GM21528 (cell line): Measurements from ENCODE around the gene OR10AD1.
A peak's percentile ranks its signal among the peaks of the same experiment; 100 is the strongest.

Source experiments
- ATAC-seq: cut with Tn5 transposase; IDR thresholded peaks from one replicate; pipeline ENCODE4 v1.9.1; 2021; ENCODE audit warnings: mild to moderate bottlenecking, moderate library complexity; ENCODE audit not compliant: unreplicated experiment, low FRiP score

Gene OR10AD1

GRCh38 chr12:48192861-48193260, 10.2 kb downstream of the OR10AD1 start:
- ATAC-seq, result no peak

- ATAC-seq, result no peak
Observed at GRCh38 chr12:48191096-48191495, 12.0 kb downstream of the OR10AD1 start.

DNA sequence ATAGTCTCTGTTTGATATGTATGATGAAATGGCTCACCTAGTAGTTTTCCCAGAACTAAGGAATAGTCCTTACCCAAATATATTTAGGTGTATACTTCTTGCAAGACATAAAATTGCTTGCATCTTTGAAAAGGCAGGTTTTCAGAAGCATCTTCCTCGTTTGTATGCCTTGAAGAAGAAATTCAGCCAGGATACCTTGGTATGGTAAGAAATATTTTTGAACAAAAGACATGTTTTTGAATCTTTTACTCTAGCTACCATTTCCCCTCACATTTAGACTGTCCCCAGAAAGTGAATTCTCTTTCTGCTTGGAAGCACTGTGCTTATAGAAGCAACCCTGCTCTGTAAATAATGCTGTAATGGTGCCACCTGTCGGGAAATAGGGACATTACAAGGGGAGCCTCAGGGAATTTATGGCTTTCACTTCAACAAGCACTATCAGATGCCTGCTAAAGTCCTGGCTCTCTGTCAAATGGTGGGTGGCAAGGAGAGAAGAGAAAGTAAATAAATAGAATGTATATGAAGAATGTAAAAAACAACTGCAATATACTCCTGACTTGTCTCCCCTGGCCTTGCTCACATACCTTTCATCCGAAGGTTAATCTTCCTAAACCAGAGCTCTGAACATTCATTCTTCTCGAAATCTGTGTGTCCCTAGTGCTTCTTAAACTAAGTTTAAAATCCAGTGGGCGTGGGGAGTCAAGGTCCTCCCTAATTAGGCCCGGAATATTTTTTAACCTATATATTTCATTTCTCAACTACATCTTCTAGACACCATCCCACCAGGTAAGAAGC, 13.6 kb downstream of the OR10AD1 start:
- ATAC-seq, result no peak

GRCh38 chr12:48187916-48188695, 15.0 kb downstream of the OR10AD1 start:
- no peak for ATAC-seq

GRCh38 chr12:48185181-48185919, 17.7 kb downstream of the OR10AD1 start:
- ATAC-seq, result no peak

- ATAC-seq, result no peak
Observed at GRCh38 chr12:48184549-48184922, 18.6 kb downstream of the OR10AD1 start.

GRCh38 chr12:48183876-48184548, 19.1 kb downstream of the OR10AD1 start:
- ATAC-seq, result no peak

- peak; percentile 72 for ATAC-seq
Observed at GRCh38 chr12:48183091-48183875, 19.8 kb downstream of the OR10AD1 start, which contains the start of gene CCDC184. Gene CCDC184, plus strand, starts transcription at chr12:48183644. Its CDS starts 479 bp downstream, at chr12:48184123.

GRCh38 chr12:48182631-48183030, 20.5 kb downstream of the OR10AD1 start:
- no peak for ATAC-seq

GRCh38 chr12:48180857-48181495, 22.1 kb downstream of the OR10AD1 start:
- ATAC-seq, result no peak

GRCh38 chr12:48180424-48180823, 22.7 kb downstream of the OR10AD1 start:
- no peak for ATAC-seq

- ATAC-seq, result no peak
Observed at GRCh38 chr12:48179466-48179865, 23.6 kb downstream of the OR10AD1 start.

DNA sequence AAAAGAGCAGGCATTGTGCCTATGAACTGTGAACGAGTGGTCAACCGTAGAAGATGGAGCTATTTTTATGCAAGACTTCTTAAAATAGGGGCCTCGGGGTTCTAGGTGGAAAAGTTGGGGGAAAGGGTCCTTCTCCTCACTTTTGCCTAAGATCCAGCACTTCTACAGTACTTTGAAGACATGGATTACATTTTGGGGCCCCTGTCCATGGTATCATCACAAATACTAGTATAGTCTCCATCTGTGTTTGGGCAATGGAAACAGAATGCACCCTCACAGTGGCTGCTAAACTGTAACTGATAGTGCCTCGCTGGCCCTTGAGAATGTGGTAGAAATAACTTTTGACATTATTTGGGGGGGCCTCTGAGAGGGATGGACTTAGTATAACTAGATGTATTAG, 25.1 kb downstream of the OR10AD1 start:
- no peak for ATAC-seq

DNA sequence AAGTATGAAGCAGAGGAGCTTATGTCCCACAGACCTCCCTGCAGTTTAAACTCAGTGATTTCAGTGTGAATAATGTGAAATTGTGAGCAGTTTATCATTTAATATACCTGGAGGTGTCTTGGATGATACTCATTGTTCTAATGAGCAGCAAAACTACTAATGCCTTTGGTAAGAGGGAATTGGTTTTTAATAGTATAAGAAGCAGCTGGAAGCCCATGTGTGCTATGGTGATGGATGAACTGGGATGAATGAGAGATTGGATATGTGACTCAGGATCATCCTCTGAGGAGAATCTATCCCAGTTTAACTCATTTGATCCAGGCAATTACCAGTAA, 26.7 kb downstream of the OR10AD1 start:
- ATAC-seq, result no peak

DNA sequence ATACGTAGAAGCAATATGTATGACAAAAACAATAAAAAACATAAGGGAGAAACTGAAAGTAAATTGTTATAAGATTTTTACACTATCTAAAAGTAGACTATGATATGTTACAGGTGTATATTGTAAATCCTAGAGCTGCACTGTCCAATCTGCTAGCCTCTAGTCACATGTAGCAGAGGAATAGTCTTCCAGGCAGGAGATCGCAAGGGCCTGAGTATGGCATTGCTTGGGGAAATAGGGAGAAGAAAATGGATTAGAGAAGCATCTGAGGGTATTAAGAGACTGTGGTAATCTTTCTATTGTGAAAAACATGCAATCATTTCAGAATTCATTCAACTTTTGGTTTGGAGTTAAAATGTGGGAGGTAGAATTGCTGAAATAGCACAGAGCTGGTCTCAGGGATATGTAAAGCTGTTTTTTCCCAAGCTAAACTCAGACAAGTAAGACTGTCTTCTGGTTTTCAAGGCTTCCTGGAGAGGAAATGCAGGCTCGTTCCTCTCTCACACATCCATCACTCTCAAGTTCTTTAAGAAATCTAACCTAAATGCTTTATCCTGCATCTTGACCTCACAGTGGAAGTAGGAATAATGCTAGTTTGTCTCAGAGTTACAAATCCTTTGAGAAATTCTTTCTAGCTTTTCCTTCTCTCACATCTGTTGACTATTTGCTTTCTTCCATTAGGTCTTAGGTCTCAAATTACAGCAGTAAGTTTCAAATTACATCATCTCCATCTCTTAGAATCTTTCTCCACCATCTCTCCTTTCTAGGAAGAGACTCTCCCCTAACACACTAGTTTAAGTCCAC, 27.3 kb downstream of the OR10AD1 start:
- no peak for ATAC-seq

DNA sequence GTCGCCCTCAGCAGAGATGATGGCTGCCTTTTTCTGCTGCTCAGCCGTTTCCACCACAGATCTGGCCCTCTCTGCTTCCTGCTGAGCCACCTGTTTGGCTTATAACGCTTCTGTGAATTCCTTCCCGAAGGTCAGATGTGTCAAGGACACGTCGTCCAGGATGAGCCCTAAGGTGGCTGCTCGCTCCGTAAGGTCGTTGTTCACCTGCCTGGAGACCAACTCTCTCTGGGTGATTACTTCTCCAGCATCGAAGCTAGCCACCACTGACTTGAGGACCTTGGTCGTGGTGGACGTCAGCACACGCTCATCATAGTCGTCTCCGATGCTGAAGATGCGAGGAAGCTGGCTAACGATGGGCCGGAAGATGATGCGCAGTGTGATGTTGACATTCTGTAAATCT, 34.1 kb downstream of the OR10AD1 start:
- ATAC-seq, result no peak

DNA sequence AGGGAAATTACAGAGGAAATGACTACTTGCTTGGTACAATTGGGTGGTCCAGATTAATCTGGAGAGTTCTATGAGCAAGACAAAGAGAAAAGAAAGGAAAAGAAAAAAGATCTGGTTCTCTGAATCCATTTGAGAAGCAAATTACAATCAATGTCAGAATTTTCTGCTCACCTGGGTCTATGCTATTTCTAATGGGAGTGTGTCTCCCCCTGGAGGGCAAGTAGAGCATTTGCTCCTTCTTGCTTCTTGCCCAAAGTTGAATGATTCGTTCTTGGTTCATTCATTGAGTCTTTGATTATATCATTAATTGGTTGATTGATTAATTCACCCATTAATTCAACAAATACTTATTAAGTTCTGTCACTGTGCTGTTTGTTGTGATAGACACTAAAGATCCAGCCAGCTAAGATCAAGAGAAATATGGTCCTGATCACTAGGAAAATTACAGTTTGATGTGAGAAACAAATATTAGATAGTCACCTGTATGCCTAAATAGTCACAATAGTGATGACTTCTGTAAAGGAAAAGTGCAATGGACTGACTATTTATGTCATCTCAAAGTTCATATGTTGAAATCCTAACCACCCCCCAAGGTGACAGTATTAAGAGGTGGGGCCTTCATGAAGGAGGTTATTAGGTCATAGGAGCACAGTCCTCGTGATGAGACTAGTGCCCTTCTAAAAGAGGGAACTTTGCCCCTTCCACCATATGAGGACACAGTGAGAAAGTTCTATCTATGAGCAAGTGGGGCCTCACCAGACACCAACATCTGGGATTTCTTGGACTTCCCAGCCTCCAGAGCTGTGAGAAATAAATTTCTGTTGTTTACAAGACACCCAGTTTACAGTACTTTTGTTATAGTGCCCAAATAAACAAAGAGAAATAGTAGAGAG, 37.8 kb downstream of the OR10AD1 start:
- ATAC-seq, result no peak

GRCh38 chr12:48164451-48164850, 38.6 kb downstream of the OR10AD1 start:
- ATAC-seq, result no peak
